Heart left ventricle (tissue), 16 donors: ENCODE measurements around the gene PKM. TPM values are rescaled to one million over a fixed set of nuclear protein-coding genes. Genes with fewer than 3 reads are reported as not detected.
A peak's percentile ranks its signal among the peaks of the same experiment; 100 is the strongest.

Experiments used
- ATAC-seq, 4 donors: fragments of 200-7000 bp; cut with Tn5 transposase; one replicate each; pipeline ENCODE4 v1.9.1; 2020 to 2022; ENCODE audit warnings: moderate library complexity in 4 of 4, mild to moderate bottlenecking in 3 of 4, moderate number of reproducible peaks in 1 of 4
- DNase-seq, 5 donors: peaks; one replicate each; pipeline ENCODE4 v3.0.0-alpha.2; 2020
- H3K27ac ChIP-seq, 12 donors: fragments of 200-600 bp; sonication (generic) in 4 of 12; one replicate each; pipeline versions ENCODE4 v1.5.0 to v1.8.0; 2016 to 2022; ENCODE audit warnings: mild to moderate bottlenecking in 2 of 12
- H3K27me3 ChIP-seq, 9 donors: fragments of 200-600 bp; sonication (generic) in 2 of 9; one replicate each; pipeline versions ENCODE4 v1.5.1 to v1.8.0; 2016 to 2022; ENCODE audit warnings: mild to moderate bottlenecking in 3 of 9
- H3K36me3 ChIP-seq, 9 donors: fragments of 200-600 bp; sonication (generic) in 2 of 9; one replicate each; pipeline versions ENCODE4 v1.5.0 to v1.8.0; 2018 to 2022; ENCODE audit warnings: mild to moderate bottlenecking in 2 of 9
- H3K4me1 ChIP-seq, 12 donors: fragments of 200-600 bp; sonication (generic) in 4 of 12; one replicate each; pipeline versions ENCODE4 v1.5.0 to v1.8.0; 2016 to 2022; ENCODE audit warnings: mild to moderate bottlenecking in 3 of 12
- H3K4me3 ChIP-seq, 12 donors: fragments of 200-600 bp; sonication (generic) in 4 of 12; one replicate each; pipeline versions ENCODE4 v1.5.0 to v1.8.0; 2017 to 2022; ENCODE audit warnings: mild to moderate bottlenecking in 9 of 12, moderate library complexity in 4 of 12
- H3K9me3 ChIP-seq, 12 donors: fragments of 200-600 bp; sonication (generic) in 4 of 12; one replicate each; pipeline versions ENCODE4 v1.5.0 to v1.8.0; 2016 to 2022; ENCODE audit warnings: mild to moderate bottlenecking in 1 of 12
- POLR2A ChIP-seq, 2 donors: fragments of 450-650 bp; IDR thresholded peaks; one replicate each; pipeline ENCODE4 v1.6.1; 2017; ENCODE audit warnings: antibody characterized with exemption in 2 of 2, mild to moderate bottlenecking in 2 of 2, moderate library complexity in 2 of 2
- WGBS, 4 donors: extraction: QIAGEN DNeasy Blood & Tissue Kit in 2 of 4; methylation state at CpG; one replicate each; pipeline versions ENCODE4 v1.1.5 to v1.1.7; 2013 to 2018; 5-methylcytosine and 5-hydroxymethylcytosine counted together
- intact Hi-C, 10 donors: fragments of 100-400 bp; cut with DNase I; formaldehyde crosslinking; loops; one replicate each; pipeline versions ENCODE4 v1.11.1 to v1.14.2; 2022
- polyA plus RNA-seq, 2 donors: library from polyadenylated mRNA; stranded (reverse); fragments of 200-250 nt; gene quantifications; one replicate each; pipeline ENCODE4 v1.2.3, GENCODE V29; 2013
- total RNA-seq, 9 donors: library from RNA; depleted of rRNA in 2 of 9; stranded (reverse); fragments of >200 nt in 2 of 9; fragmentation: NEBNext Ultra II Directional in 3 of 9; extraction: Animal tissue kit (Norgen Biotek cat#: 25700) in 3 of 9; gene quantifications; one replicate each; pipeline versions ENCODE4 v1.1.0 to v1.2.4, GENCODE V29; 2016 to 2023
- TF ChIP-seq, protein P1 (sequence below), 12 donors: fragments of 200-600 bp; sonication (generic) in 4 of 12; IDR thresholded peaks; one replicate each; pipeline versions ENCODE4 v1.5.0 to v1.8.0; 2018 to 2022; ENCODE audit warnings: antibody characterized with exemption in 12 of 12, mild to moderate bottlenecking in 5 of 12
- donor health status: ischemic (EF 13 %, LVEDD 7.1; RV severe dilation, severe dysfunction).
- donor health status: healthy with polysubstance abuse.
- donor health status: DM: no; HTN: yes; CAD: no.
- donor health status: DM: no; HTN: no; CAD: no.
- donor health status: ischemic (EF 25% LVEDD 6.9; RV normal size, moderate dysfunction).
- donor health status: ischemic (EF 25% LVEDD 5.7; RV mildly dilated, moderate dysfunction).
- donor health status: healthy.
- donor health status: DM: yes; HTN: yes; CAD: no.
- donor health status: ischemic (EF 35%, LVEDD 5.7; RV mildly dilated, moderate dysfunction).
- donor health status: nonischemic (EF 11% LVEDD 7.7; RV severe dilation, severe dysfunction).
- donor health status: DM: yes; HTN: yes; CAD: no.
- donor health status: PGD.
- donor health status: ischemic (EF 29% LVEDD 5.4; RV normal size, mild dysfunction).
- donor health status: nonischemic (EF 23%, LVEDD 6.1; RV moderate dilation, normal function).

Gene PKM
- total and polyA plus RNA-seq, 11 donors = 602 to 1,279 (median 921) TPM

- H3K27me3 ChIP-seq = peaks cover 0 to 11% (median 0%) of the 10 kb centered on the region in 9 donors
- intact Hi-C loops = loop anchor here in 7 of 10 donors (2.0 to 10.0 kb wide), 5 partner anchors 37 to 87 kb away; partner anchors contain the start of gene PARP6 (in 3 of the 7)
- peaks cover 6 to 68% (median 52%) of the 10 kb centered on the region in 12 donors for H3K4me1 ChIP-seq
- TF ChIP-seq, protein P1, sequence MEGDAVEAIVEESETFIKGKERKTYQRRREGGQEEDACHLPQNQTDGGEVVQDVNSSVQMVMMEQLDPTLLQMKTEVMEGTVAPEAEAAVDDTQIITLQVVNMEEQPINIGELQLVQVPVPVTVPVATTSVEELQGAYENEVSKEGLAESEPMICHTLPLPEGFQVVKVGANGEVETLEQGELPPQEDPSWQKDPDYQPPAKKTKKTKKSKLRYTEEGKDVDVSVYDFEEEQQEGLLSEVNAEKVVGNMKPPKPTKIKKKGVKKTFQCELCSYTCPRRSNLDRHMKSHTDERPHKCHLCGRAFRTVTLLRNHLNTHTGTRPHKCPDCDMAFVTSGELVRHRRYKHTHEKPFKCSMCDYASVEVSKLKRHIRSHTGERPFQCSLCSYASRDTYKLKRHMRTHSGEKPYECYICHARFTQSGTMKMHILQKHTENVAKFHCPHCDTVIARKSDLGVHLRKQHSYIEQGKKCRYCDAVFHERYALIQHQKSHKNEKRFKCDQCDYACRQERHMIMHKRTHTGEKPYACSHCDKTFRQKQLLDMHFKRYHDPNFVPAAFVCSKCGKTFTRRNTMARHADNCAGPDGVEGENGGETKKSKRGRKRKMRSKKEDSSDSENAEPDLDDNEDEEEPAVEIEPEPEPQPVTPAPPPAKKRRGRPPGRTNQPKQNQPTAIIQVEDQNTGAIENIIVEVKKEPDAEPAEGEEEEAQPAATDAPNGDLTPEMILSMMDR (IDR thresholded peaks at IDR 0.05) = no peak
- no peak for TF ChIP-seq POLR2A (IDR thresholded peaks at IDR 0.05)
- peak overlapping the region in 11 of 12 donors; percentile 12 to 80 (median 55) for H3K27ac ChIP-seq
- ATAC-seq = no peak
- peaks cover 6 to 75% (median 70%) of the 10 kb centered on the region in 9 donors for H3K36me3 ChIP-seq
- no peak overlapping the region for H3K4me3 ChIP-seq
- WGBS, 4 donors = 78 to 82% (median 79%) methylated on average over 15 of the region's 15 CpGs
- DNase-seq = no peak
- H3K9me3 ChIP-seq = no peaks in the 10 kb centered on the region
Measured at GRCh38 chr15:72200395-72201237, 30.4 kb downstream of the PKM start.

GRCh38 chr15:72199721-72200212 lies 31.2 kb downstream of the PKM start:
- Histone ChIP-seq H3K36me3 (peaks cover 6 to 66% (median 62%) of the 10 kb centered on the region in 9 donors), H3K27ac (peak overlapping the region in 8 of 12 donors; percentile 32 to 80 (median 62)), H3K4me3 (no peak overlapping the region), H3K4me1 (peaks cover 6 to 63% (median 51%) of the 10 kb centered on the region in 12 donors), H3K27me3 (peaks cover 0 to 11% (median 0%) of the 10 kb centered on the region in 9 donors), H3K9me3 (no peaks in the 10 kb centered on the region)
- TF ChIP-seq, protein P1 (IDR thresholded peaks at IDR 0.05) = peak; percentile 87 to 96 (median 90)
- no peak for TF ChIP-seq POLR2A (IDR thresholded peaks at IDR 0.05)
- ATAC-seq = peak; percentile 35 to 64 (median 53)
- peak; percentile 75 to 86 (median 79) for DNase-seq
- WGBS, 4 donors = 30 to 64% (median 45%) methylated on average over 2 of the region's 2 CpGs
- intact Hi-C loops = loop anchor here in 9 of 10 donors (2.0 to 10.0 kb wide), 8 partner anchors 33 to 88 kb away; partner anchors contain the start of genes PARP6 (in 3 of the 9) and PKM (in 1 of the 9)

DNA sequence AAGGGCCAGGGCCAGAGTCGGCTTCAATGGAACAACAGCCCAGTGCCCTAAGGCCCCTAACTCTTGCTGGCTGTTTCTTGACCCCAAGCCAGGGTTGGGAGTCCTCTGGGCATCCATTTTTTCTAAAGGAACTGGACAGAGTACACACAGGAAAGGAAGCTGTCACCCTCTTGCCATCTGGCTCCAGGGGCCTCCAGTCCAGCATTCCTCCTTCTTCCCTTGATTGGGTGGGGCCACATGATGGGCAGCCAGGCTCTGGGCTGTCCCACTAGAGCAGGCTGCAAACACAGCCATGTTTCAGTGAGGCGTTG lies 31.8 kb downstream of the PKM start:
- H3K4me1 ChIP-seq = peaks cover 6 to 57% (median 45%) of the 10 kb centered on the region in 12 donors
- WGBS, 4 donors = 88 to 100% (median 90%) methylated on average over 2 of the region's 2 CpGs
- no peak for DNase-seq
- H3K4me3 ChIP-seq = no peak overlapping the region
- intact Hi-C loops = loop anchor here in 6 of 10 donors (2.0 to 10.0 kb wide), 4 partner anchors 33 to 88 kb away; partner anchors contain the start of gene PKM (in 1 of the 6)
- peaks cover 0 to 11% (median 0%) of the 10 kb centered on the region in 9 donors for H3K27me3 ChIP-seq
- H3K36me3 ChIP-seq = peaks cover 6 to 60% (median 56%) of the 10 kb centered on the region in 9 donors
- TF ChIP-seq, protein P1 (IDR thresholded peaks at IDR 0.05) = no peak
- no peak for TF ChIP-seq POLR2A (IDR thresholded peaks at IDR 0.05)
- H3K9me3 ChIP-seq = no peaks in the 10 kb centered on the region
- no peak for ATAC-seq
- H3K27ac ChIP-seq = no peak overlapping the region
